ENCODE measurements around the gene TMC8. TPM values are rescaled to one million over a fixed set of nuclear protein-coding genes. Genes with fewer than 3 reads are reported as not detected.

TMC8 gene
- total and polyA plus RNA-seq, 2 donors (not counting 3 experiments of a cell fraction or from before 2014, with no cell fraction given): 0.07 to 1.3 TPM

DNA sequence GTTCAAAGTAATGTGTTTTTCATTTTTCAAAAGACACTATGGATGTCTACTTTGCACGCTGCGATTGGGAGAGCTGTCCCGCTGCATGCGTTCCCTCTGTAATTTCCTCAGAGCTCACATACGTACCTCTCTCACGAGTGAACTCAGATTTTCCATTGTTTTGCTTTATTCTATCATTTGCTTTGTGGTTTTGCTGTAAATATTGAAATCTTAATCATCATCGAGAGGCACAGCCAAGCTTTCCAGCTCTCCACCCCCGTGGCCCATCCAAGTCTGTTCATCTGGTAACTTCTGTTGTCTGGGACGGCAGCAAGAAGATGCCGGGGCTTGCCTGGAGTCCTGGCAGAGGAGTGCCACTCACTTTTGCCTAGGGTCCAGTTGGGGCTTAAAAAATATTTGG is 23.1 kb upstream of the TMC8 start:
- Histone ChIP-seq H3K27me3 (ENCODE audit: control insufficient read depth in 2 of 2, insufficient read depth in 2 of 2, low read length in 2 of 2) (no peaks in the 10 kb centered on the region), H3K4me3 (replicated peaks in 1 of 3; ENCODE audit: insufficient read depth in 1 of 3, low read depth in 1 of 3, low read length in 3 of 3) (no peak overlapping the region), H3K4me2 (ENCODE audit: insufficient read depth, low read length) (no peak overlapping the region), H4K20me1 (replicated peaks; ENCODE audit: control insufficient read depth, extremely low read depth, insufficient read depth, low read length) (no peaks in the 10 kb centered on the region), H2AFZ (ENCODE audit: low read depth, low read length) (no peak overlapping the region), H3K27ac (ENCODE audit: insufficient read depth, low read depth, low read length) (no peak overlapping the region), H3K9me1 (replicated peaks; ENCODE audit: control insufficient read depth, extremely low read depth, insufficient read depth, low read length) (no peaks in the 10 kb centered on the region), H3K9me3 (replicated peaks; ENCODE audit: control insufficient read depth, insufficient read depth, low read length) (no peaks in the 10 kb centered on the region), H3K9ac (replicated peaks; ENCODE audit: extremely low read depth, insufficient read depth, low read length) (no peak overlapping the region), H3K79me2 (ENCODE audit: control insufficient read depth, insufficient read depth, low read length) (no peaks in the 10 kb centered on the region), H3K4me1 (ENCODE audit: control insufficient read depth, extremely low read depth, insufficient read depth, low read length) (no peaks in the 10 kb centered on the region), H3K36me3 (ENCODE audit: control insufficient read depth in 2 of 2, extremely low read depth in 1 of 2, insufficient read depth in 2 of 2, low read length in 2 of 2) (peaks cover 0 to 13% of the 10 kb centered on the region in 2 experiments)
- BruUV-seq (replicated peaks): no TSS peak
- FAIRE-seq: no peak
- ChIA-PET POLR2A (no interaction called here), CTCF (interaction anchor here (0.7 kb wide), 1 partner anchor 89 kb away, joined by 3 read pairs; no protein-coding TSS in a partner anchor)
- DNase-seq (ENCODE audit: low read depth, low spot score): no peak
- dilution Hi-C loops (cut with MboI; ENCODE audit: extremely low pct_ligation_motif_present, low sequenced_read_pairs): no loop called here
- TF ChIP-seq, protein P1, sequence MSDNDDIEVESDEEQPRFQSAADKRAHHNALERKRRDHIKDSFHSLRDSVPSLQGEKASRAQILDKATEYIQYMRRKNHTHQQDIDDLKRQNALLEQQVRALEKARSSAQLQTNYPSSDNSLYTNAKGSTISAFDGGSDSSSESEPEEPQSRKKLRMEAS (IDR thresholded peaks at IDR 0.05; ENCODE audit: insufficient read depth, insufficient read length): no peak
- TF ChIP-seq, protein P2, sequence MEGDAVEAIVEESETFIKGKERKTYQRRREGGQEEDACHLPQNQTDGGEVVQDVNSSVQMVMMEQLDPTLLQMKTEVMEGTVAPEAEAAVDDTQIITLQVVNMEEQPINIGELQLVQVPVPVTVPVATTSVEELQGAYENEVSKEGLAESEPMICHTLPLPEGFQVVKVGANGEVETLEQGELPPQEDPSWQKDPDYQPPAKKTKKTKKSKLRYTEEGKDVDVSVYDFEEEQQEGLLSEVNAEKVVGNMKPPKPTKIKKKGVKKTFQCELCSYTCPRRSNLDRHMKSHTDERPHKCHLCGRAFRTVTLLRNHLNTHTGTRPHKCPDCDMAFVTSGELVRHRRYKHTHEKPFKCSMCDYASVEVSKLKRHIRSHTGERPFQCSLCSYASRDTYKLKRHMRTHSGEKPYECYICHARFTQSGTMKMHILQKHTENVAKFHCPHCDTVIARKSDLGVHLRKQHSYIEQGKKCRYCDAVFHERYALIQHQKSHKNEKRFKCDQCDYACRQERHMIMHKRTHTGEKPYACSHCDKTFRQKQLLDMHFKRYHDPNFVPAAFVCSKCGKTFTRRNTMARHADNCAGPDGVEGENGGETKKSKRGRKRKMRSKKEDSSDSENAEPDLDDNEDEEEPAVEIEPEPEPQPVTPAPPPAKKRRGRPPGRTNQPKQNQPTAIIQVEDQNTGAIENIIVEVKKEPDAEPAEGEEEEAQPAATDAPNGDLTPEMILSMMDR (IDR thresholded peaks at IDR 0.05; ENCODE audit: extremely low read depth in 1 of 2, insufficient read depth in 1 of 2, low read depth in 1 of 2, low read length in 2 of 2): no peak
- TF ChIP-seq MYC (IDR thresholded peaks at IDR 0.05; ENCODE audit: low read depth, low read length): no peak
- no peak for TF ChIP-seq EZH2 (IDR thresholded peaks at IDR 0.05; ENCODE audit: borderline replicate concordance, low read depth, low read length, severe bottlenecking)
- no peak for TF ChIP-seq POLR2AphosphoS5 (IDR thresholded peaks at IDR 0.05; ENCODE audit: insufficient read depth, low read depth, low read length)
- no peak for TF ChIP-seq FOS (IDR thresholded peaks at IDR 0.05; ENCODE audit: borderline replicate concordance, insufficient read depth, low read length)
- TF ChIP-seq GATA2 (IDR thresholded peaks at IDR 0.05; ENCODE audit: insufficient read depth, insufficient read length, low read depth, low read length): no peak
- no peak for TF ChIP-seq JUN (IDR thresholded peaks at IDR 0.05; ENCODE audit: borderline replicate concordance, insufficient read depth, insufficient read length, low read depth)
- no peak for TF ChIP-seq POLR2A (IDR thresholded peaks at IDR 0.05; ENCODE audit: low read depth, low read length)
- intact Hi-C loops (cut with micrococcal nuclease): no loop called here
